GM11168 (cell line): Measurements from ENCODE around the gene TMEM132E.

Source experiments
- in situ Hi-C: fragments of 300-500 bp; cut with MboI; formaldehyde crosslinking; loops from one replicate; pipeline ENCODE4 v1.12.0; 2022; ENCODE audit warnings: low sequenced_read_pairs; ENCODE audit not compliant: unreplicated experiment

TMEM132E gene

DNA sequence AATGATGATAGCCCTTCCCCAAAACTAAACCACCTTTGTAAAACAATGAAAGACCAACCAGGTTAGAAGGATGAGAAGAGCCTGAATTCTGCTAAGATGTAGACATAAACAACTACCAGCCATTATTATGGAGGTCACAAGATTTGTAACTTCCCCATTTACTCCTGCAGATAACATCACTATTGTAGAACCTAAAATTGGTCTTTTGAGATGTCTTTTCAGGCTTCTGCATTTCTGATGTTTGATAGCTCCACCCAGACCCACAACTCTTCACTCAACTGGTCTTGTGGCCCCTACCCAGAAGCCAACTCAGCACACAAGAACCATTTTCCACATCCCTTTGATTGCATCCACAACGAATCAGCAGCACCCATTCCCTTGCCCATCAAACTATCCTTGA, 100.8 kb downstream of the TMEM132E start:
- in situ Hi-C loops = no loop called here

DNA sequence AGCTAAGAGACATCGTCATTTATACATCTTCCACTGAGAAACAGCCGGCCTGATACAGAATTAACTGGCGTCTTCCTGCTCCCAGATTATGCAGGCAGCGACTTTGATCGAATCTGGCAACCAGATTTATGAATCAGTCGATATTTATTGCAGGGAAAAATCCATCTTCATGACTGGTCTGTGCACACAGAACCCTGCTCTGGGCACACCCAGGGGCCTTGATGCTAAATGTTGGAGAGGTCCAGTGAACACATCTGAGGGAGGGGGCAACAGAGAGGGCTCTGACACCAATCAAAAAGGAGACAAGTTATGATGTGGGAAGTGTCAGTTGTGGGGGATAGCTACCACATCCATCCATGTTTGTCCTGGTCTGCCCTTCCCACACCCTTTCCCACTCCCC, 102.9 kb downstream of the TMEM132E start:
- in situ Hi-C loops = no loop called here

DNA sequence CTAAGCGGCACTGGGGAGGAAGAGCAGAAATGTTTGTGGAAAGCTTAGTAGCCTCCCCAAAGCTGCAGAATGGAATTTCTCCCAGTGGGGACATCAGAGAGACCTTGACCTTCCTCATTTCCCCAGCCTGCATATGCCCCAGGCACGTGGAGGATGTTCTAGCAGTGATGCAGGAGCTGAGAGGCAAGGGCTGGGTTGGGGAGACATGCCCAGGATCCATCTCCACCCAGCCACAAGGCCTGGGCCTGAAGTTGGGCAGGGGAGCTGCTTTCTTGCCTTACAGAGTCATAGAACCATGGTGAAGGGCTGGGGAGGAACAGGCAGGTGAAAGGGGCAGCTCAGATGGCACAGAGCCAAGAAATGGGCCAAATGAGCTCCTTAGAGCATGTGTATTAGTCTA, 104.0 kb downstream of the TMEM132E start:
- in situ Hi-C loops = no loop called here
